Right cardiac atrium (tissue), 5 donors: ENCODE measurements around the gene ABCA3. TPM values are rescaled to one million over a fixed set of nuclear protein-coding genes. Genes with fewer than 3 reads are reported as not detected.
A peak's percentile ranks its signal among the peaks of the same experiment; 100 is the strongest.

Experiments used
- ATAC-seq, 2 donors: fragments of 200-7000 bp; cut with Tn5 transposase; one replicate each; pipeline versions ENCODE4 v1.8.0 to v1.9.1; 2020; ENCODE audit warnings: moderate library complexity in 2 of 2, mild to moderate bottlenecking in 1 of 2
- DNase-seq, 3 donors: peaks; one replicate each; pipeline ENCODE4 v3.0.0-alpha.2; 2020
- H3K27ac ChIP-seq: one replicate; pipeline ENCODE4 v1.5.1; 2013; ENCODE audit warnings: mild to moderate bottlenecking, low read length, control low read depth, moderate library complexity
- H3K27me3 ChIP-seq: one replicate; pipeline ENCODE4 v1.6.1; 2013; ENCODE audit not compliant: control insufficient read depth, insufficient read depth
- H3K4me1 ChIP-seq: one replicate; pipeline ENCODE4 v1.6.1; 2013; ENCODE audit warnings: low read length; ENCODE audit not compliant: control insufficient read depth, insufficient read depth
- H3K4me3 ChIP-seq: one replicate; pipeline ENCODE4 v1.5.1; 2013; ENCODE audit warnings: low read length, control low read depth
- H3K9me3 ChIP-seq: one replicate; pipeline ENCODE4 v1.6.1; 2013; ENCODE audit warnings: low read length; ENCODE audit not compliant: control insufficient read depth
- WGBS: extraction: QIAGEN DNeasy Blood & Tissue Kit; methylation state at CpG from one replicate; pipeline ENCODE4 v1.1.7; 2013; 5-methylcytosine and 5-hydroxymethylcytosine counted together
- intact Hi-C, 4 donors: fragments of 100-400 bp; cut with DNase I; formaldehyde crosslinking; loops; one replicate each; pipeline versions ENCODE4 v1.11.0 to v1.14.0; 2022 to 2023
- polyA plus RNA-seq: library from polyadenylated mRNA; stranded (reverse); fragments of 200-250 nt; gene quantifications from one replicate; pipeline ENCODE4 v1.2.3, GENCODE V29; 2013
- total RNA-seq, 4 donors: library from RNA; stranded (reverse); fragmentation: NEBNext Ultra II Directional; extraction: Animal tissue kit (Norgen Biotek cat#: 25700); gene quantifications; one replicate each; pipeline ENCODE4 v1.2.1, GENCODE V29; 2021
- donor health status: healthy with polysubstance abuse.
- donor health status: DM: no; HTN: yes; CAD: no.
- donor health status: DM: no; HTN: no; CAD: no.
- donor health status: DM: no; HTN: yes; CAD: no; lungs with severe emphysema.
- donor health status: DM: yes; HTN: yes; CAD: no.

ABCA3 gene
- total and polyA plus RNA-seq, 5 donors: 6.9 to 11.3 (median 8.1) TPM

DNA sequence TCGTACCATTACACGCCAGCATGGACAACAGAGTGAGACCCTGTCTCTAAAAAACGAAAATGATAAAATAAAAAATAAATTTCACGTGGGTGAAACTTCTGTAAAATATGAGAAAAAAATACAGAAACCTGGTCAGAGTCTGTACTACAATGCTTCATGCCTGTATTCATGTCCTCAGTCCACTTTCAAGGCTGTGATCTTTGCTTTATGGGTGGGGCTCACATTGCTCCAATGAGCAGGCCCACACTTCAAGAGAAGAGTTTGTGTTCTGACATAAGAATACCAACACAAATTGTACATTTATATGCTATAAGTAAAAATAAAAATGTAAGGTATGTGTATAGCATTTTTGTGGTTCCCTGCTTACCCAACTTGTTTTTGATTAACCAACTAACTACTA, 32.2 kb upstream of the ABCA3 start:
- H3K9me3 ChIP-seq: no peaks in the 10 kb centered on the region
- H3K27ac ChIP-seq: no peak overlapping the region
- DNase-seq (no peak), ATAC-seq (no peak)
- no peaks in the 10 kb centered on the region for H3K27me3 ChIP-seq
- peaks cover 2% of the 10 kb centered on the region for H3K4me1 ChIP-seq
- intact Hi-C loops: no loop called here
- 84% methylated on average over 4 of the region's 4 CpGs for WGBS
- H3K4me3 ChIP-seq: no peak overlapping the region

DNA sequence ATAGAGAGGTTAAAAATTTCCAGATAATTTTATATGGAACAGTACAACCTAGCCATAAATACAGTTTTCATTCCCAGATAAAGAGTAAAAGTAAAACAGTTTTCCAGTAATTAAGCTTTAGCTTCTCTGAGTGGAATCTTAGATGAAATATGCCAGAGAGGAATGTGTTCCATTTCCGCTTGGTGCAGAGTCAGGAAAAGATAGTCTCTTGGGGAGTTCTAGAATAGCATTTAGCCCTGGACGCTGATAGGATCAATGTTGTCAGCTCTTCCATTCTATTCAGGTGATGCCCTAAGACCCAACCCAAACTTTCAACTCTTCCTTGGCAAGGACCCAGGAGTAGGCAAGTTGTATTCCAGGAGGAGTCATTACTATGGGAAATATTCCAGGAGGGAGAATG, 30.9 kb upstream of the ABCA3 start:
- ATAC-seq: peak in 1 of 2 donors; percentile 83
- intact Hi-C loops: no loop called here
- DNase-seq: no peak
- Histone ChIP-seq H3K27me3 (no peaks in the 10 kb centered on the region), H3K9me3 (no peaks in the 10 kb centered on the region), H3K4me3 (no peak overlapping the region), H3K27ac (no peak overlapping the region), H3K4me1 (peaks cover 2% of the 10 kb centered on the region)
- WGBS: 44% methylated on average over 2 of the region's 2 CpGs

DNA sequence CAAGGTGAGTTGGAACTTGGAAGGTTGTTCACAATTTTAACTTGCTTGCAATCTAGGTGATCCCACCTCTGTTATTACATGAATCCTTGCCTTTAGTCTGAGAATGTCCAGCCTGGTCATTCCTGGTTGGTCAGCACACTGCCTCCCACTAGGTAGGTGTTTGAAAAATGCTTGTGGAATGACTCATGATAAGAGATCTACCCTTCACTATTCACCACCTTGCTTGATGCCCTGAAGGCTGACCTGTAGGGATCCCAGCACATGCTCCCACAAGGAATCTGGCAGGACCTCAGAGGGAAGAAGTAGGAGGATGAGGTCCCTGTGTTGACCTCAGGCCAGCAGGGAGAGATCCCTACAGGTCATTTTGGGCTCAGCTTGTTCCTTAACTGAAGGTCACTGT, 30.2 kb upstream of the ABCA3 start:
- intact Hi-C loops: no loop called here
- Histone ChIP-seq H3K4me3 (no peak overlapping the region), H3K27me3 (no peaks in the 10 kb centered on the region), H3K4me1 (peaks cover 2% of the 10 kb centered on the region), H3K27ac (peak overlapping the region; percentile 36), H3K9me3 (no peaks in the 10 kb centered on the region)
- no peak for DNase-seq
- no peak for ATAC-seq

GRCh38 chr16:2366660-2367309, 26.3 kb upstream of the ABCA3 start:
- intact Hi-C loops: no loop called here
- ATAC-seq (no peak), DNase-seq (no peak)
- no peak overlapping the region for H3K27ac ChIP-seq
- 86% methylated on average over 13 of the region's 13 CpGs for WGBS
- no peaks in the 10 kb centered on the region for H3K27me3 ChIP-seq
- H3K4me1 ChIP-seq: peaks cover 5% of the 10 kb centered on the region
- no peaks in the 10 kb centered on the region for H3K9me3 ChIP-seq
- H3K4me3 ChIP-seq: no peak overlapping the region

GRCh38 chr16:2365397-2366294, 25.1 kb upstream of the ABCA3 start:
- no peak for ATAC-seq
- intact Hi-C loops: no loop called here
- peaks cover 2% of the 10 kb centered on the region for H3K4me1 ChIP-seq
- H3K4me3 ChIP-seq: no peak overlapping the region
- no peaks in the 10 kb centered on the region for H3K27me3 ChIP-seq
- WGBS: 50% methylated on average over 11 of the region's 11 CpGs
- DNase-seq: no peak
- H3K27ac ChIP-seq: no peak overlapping the region
- H3K9me3 ChIP-seq: no peaks in the 10 kb centered on the region

GRCh38 chr16:2364638-2365210, 24.2 kb upstream of the ABCA3 start:
- H3K4me1 ChIP-seq: peaks cover 2% of the 10 kb centered on the region
- WGBS: 9% methylated on average over 3 of the region's 3 CpGs
- ATAC-seq: no peak
- no peaks in the 10 kb centered on the region for H3K27me3 ChIP-seq
- no peak overlapping the region for H3K4me3 ChIP-seq
- no peak for DNase-seq
- H3K27ac ChIP-seq: no peak overlapping the region
- intact Hi-C loops: no loop called here
- no peaks in the 10 kb centered on the region for H3K9me3 ChIP-seq

DNA sequence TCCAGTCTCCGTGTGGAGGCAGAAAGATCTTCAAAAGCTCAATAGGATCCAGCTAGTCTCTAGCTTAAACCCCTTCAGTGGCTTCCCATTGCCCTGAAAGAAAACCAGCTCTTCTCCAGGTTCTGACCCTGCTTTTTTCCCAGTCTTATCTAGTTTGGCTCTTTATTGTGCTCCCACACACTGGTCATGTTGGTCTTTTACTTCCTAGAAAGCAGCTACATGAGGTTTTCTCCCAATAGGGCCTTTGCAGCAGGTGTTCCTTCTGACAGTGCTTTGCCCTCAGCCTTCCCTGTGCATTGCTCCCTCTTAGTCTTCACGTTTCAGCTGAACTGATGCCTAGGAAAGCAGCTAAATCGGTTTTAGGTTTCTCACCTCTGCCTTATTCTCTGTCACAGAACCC, 21.7 kb upstream of the ABCA3 start:
- WGBS: 71% methylated on average over 3 of the region's 3 CpGs
- H3K27ac ChIP-seq: no peak overlapping the region
- H3K9me3 ChIP-seq: no peaks in the 10 kb centered on the region
- ATAC-seq (no peak), DNase-seq (no peak)
- intact Hi-C loops: no loop called here
- H3K4me3 ChIP-seq: no peak overlapping the region
- H3K27me3 ChIP-seq: no peaks in the 10 kb centered on the region
- peaks cover 2% of the 10 kb centered on the region for H3K4me1 ChIP-seq

DNA sequence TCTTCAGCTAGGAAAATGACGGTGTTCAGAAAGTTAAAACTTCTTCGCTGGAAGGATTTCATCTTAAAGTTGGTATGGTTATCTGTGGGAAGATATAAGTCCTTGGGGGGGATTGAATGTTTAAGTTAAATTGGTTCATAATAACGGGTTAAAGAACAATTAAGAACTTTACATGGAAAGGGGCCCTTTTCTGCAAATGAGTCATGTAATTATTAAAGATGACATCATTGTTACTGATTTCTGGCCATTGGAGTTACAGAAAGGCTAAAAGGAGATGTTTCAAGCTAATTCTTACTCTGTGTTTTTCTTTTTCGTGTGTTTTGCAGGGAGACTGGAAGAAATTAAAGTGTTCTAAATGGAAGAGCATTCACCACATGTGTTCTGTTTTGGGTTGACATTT, 20.6 kb upstream of the ABCA3 start:
- Histone ChIP-seq H3K4me1 (peaks cover 2% of the 10 kb centered on the region), H3K4me3 (no peak overlapping the region), H3K9me3 (no peaks in the 10 kb centered on the region), H3K27ac (no peak overlapping the region), H3K27me3 (no peaks in the 10 kb centered on the region)
- intact Hi-C loops: no loop called here
- ATAC-seq (no peak), DNase-seq (no peak)
- WGBS: 78% methylated on average over 4 of the region's 4 CpGs

- Histone ChIP-seq H3K4me3 (no peak overlapping the region), H3K4me1 (peaks cover 2% of the 10 kb centered on the region), H3K27me3 (no peaks in the 10 kb centered on the region), H3K27ac (no peak overlapping the region), H3K9me3 (no peaks in the 10 kb centered on the region)
- 70% methylated on average over 4 of the region's 4 CpGs for WGBS
- DNase-seq (no peak), ATAC-seq (no peak)
- intact Hi-C loops: no loop called here
Observed at GRCh38 chr16:2359919-2360318, 19.4 kb upstream of the ABCA3 start.

DNA sequence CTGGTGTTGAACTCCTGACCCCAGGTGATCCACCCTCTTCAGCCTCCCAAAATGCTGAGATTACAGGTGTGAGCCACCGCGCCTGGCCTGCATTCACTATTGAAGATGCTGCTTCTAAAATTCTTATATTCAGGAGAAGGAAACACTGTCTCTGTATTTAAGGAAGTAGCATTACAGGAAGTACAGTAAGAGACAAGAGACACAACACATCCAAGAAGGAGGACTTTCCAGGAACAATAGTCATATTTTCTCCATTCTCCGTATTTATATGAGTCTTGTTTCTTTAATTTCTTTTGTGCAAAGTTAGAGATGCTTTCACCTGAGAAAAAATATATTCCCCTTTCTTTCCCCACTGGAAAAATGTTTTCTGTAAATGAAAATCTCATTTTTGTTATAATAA, 18.3 kb upstream of the ABCA3 start:
- H3K4me1 ChIP-seq: no peaks in the 10 kb centered on the region
- H3K9me3 ChIP-seq: no peaks in the 10 kb centered on the region
- H3K27ac ChIP-seq: no peak overlapping the region
- H3K4me3 ChIP-seq: no peak overlapping the region
- intact Hi-C loops: no loop called here
- ATAC-seq (no peak), DNase-seq (no peak)
- WGBS: 93% methylated on average over 3 of the region's 3 CpGs
- no peaks in the 10 kb centered on the region for H3K27me3 ChIP-seq

DNA sequence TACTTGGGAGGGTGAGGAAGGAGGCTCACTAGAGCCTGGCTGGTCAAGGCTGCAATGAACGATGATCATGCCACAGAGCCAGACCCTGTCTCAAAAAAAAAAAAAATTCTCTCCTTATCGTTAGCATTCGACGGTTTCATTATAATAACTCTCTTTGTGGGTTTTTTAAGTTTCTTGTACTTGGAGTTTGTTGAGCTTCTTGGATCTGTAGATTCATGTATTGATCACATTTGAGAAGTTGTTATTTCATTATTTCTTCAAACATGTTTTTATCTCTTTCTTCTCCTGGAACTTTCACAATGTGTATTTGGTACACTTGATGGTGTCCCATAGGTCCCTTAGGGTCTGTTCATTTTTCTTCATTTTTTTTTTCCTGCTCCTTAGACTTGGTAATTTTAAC, 16.8 kb upstream of the ABCA3 start:
- intact Hi-C loops: no loop called here
- no peak for ATAC-seq
- Histone ChIP-seq H3K4me3 (no peak overlapping the region), H3K27me3 (no peaks in the 10 kb centered on the region), H3K27ac (no peak overlapping the region), H3K9me3 (no peaks in the 10 kb centered on the region), H3K4me1 (no peaks in the 10 kb centered on the region)
- WGBS: 93% methylated on average over 4 of the region's 4 CpGs
- DNase-seq: no peak
